Lung (tissue), 12 donors: ENCODE results near the gene GRK4. TPM values are rescaled to one million over a fixed set of nuclear protein-coding genes. Genes with fewer than 3 reads are reported as not detected.

Experiments
- ATAC-seq: fragments of 200-7000 bp; cut with Tn5 transposase; one replicate; pipeline ENCODE4 v1.9.1; 2020; ENCODE audit warnings: moderate number of reproducible peaks; ENCODE audit not compliant: insufficient read depth, low FRiP score
- DNase-seq, 3 donors: peaks; one replicate each; pipeline ENCODE4 v3.0.0-alpha.2; 2013 to 2017
- H3K27ac ChIP-seq, 2 donors: one replicate each; pipeline ENCODE4 v1.5.1; 2013; ENCODE audit warnings: mild to moderate bottlenecking in 2 of 2, moderate library complexity in 2 of 2, control low read depth in 1 of 2, inconsistent platforms in 1 of 2, low read depth in 1 of 2, low read length in 1 of 2
- H3K27me3 ChIP-seq, 3 donors: one replicate each; pipeline ENCODE4 v1.5.1; 2013; ENCODE audit warnings: low read length in 2 of 3; ENCODE audit not compliant: control insufficient read depth in 3 of 3, insufficient read depth in 3 of 3
- H3K36me3 ChIP-seq, 4 donors: one replicate each; pipeline ENCODE4 v1.5.1; 2013; ENCODE audit warnings: low read length in 4 of 4, mild to moderate bottlenecking in 1 of 4, moderate library complexity in 1 of 4; ENCODE audit not compliant: control insufficient read depth in 4 of 4, insufficient read depth in 4 of 4
- H3K4me1 ChIP-seq, 5 donors: one replicate each; pipeline ENCODE4 v1.5.1; 2013; ENCODE audit warnings: low read length in 5 of 5, mild to moderate bottlenecking in 2 of 5, moderate library complexity in 1 of 5; ENCODE audit not compliant: control insufficient read depth in 5 of 5, insufficient read depth in 5 of 5
- H3K4me3 ChIP-seq: one replicate; pipeline ENCODE4 v1.5.1; 2013; ENCODE audit warnings: mild to moderate bottlenecking, control low read depth, moderate library complexity
- H3K9ac ChIP-seq, 2 donors: one replicate each; pipeline ENCODE4 v1.5.1; 2013; ENCODE audit warnings: low read length in 2 of 2, control low read depth in 1 of 2; ENCODE audit not compliant: insufficient read depth in 1 of 2
- H3K9me3 ChIP-seq, 4 donors: one replicate each; pipeline ENCODE4 v1.5.1; 2013; ENCODE audit warnings: low read length in 3 of 4, mild to moderate bottlenecking in 1 of 4, moderate library complexity in 1 of 4; ENCODE audit not compliant: control insufficient read depth in 4 of 4, insufficient read depth in 3 of 4
- WGBS, 2 donors: extraction: QIAGEN DNeasy Blood & Tissue Kit; methylation state at CpG; one replicate each; pipeline ENCODE4 v1.1.7; 2013; 5-methylcytosine and 5-hydroxymethylcytosine counted together
- polyA plus RNA-seq, 2 donors: library from polyadenylated mRNA; stranded (reverse); fragments of 200-250 nt; gene quantifications; one replicate each; pipeline ENCODE4 v1.2.1, GENCODE V29; 2013
- total RNA-seq, 2 donors: library from RNA; depleted of rRNA in 1 of 2; stranded (reverse); fragments of >200 nt in 1 of 2; gene quantifications; one replicate each; pipeline ENCODE4 v1.2.1, GENCODE V29; 2014 to 2021
- TF ChIP-seq, protein P1 (sequence below): IDR thresholded peaks from 2 replicates; pipeline ENCODE4 v1.5.1; 2012; ENCODE audit warnings: mild to moderate bottlenecking; ENCODE audit errors: control extremely low read depth, extremely low read depth
- donor health status: control.
- donor health status: control.
- donor health status: Bipolar disorder and iron deficiency.
- donor health status: healthy.
- donor health status: DM: yes; HTN: yes; CAD: no.

The GRK4 gene
- total and polyA plus RNA-seq, 4 donors = 1.8 to 6.7 (median 3.2) TPM

DNA sequence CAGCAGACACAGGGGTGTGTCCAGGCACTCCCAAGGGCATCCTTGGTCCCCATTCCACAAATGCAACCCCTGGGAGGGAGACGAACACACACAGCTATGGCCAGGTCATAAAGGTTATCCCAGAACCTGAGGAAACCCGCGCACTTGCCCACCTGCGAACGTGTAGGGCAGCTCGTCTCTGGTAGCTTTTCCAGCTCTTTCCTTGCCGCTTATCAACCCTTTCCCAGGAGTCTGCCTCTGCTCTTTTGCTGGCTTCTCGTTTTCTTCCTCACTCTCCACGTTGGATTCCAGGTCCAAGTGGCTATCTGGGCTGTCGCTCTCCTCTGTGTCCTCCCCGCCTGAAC, 13.6 kb upstream of the GRK4 start:
- ATAC-seq (no peak), DNase-seq (peak in 1 of 3 donors; percentile 8)
- WGBS, 2 donors = 95 to 96% methylated on average over 11 of the region's 11 CpGs
- H3K4me1 ChIP-seq = no peaks in the 10 kb centered on the region
- peaks cover 34 to 71% (median 49%) of the 10 kb centered on the region in 4 donors for H3K36me3 ChIP-seq
- H3K4me3 ChIP-seq = no peak overlapping the region
- no peak overlapping the region for H3K9ac ChIP-seq
- H3K27ac ChIP-seq = no peak overlapping the region
- TF ChIP-seq, protein P1, sequence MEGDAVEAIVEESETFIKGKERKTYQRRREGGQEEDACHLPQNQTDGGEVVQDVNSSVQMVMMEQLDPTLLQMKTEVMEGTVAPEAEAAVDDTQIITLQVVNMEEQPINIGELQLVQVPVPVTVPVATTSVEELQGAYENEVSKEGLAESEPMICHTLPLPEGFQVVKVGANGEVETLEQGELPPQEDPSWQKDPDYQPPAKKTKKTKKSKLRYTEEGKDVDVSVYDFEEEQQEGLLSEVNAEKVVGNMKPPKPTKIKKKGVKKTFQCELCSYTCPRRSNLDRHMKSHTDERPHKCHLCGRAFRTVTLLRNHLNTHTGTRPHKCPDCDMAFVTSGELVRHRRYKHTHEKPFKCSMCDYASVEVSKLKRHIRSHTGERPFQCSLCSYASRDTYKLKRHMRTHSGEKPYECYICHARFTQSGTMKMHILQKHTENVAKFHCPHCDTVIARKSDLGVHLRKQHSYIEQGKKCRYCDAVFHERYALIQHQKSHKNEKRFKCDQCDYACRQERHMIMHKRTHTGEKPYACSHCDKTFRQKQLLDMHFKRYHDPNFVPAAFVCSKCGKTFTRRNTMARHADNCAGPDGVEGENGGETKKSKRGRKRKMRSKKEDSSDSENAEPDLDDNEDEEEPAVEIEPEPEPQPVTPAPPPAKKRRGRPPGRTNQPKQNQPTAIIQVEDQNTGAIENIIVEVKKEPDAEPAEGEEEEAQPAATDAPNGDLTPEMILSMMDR = no peak
- no peaks in the 10 kb centered on the region for H3K27me3 ChIP-seq
- no peaks in the 10 kb centered on the region for H3K9me3 ChIP-seq

DNA sequence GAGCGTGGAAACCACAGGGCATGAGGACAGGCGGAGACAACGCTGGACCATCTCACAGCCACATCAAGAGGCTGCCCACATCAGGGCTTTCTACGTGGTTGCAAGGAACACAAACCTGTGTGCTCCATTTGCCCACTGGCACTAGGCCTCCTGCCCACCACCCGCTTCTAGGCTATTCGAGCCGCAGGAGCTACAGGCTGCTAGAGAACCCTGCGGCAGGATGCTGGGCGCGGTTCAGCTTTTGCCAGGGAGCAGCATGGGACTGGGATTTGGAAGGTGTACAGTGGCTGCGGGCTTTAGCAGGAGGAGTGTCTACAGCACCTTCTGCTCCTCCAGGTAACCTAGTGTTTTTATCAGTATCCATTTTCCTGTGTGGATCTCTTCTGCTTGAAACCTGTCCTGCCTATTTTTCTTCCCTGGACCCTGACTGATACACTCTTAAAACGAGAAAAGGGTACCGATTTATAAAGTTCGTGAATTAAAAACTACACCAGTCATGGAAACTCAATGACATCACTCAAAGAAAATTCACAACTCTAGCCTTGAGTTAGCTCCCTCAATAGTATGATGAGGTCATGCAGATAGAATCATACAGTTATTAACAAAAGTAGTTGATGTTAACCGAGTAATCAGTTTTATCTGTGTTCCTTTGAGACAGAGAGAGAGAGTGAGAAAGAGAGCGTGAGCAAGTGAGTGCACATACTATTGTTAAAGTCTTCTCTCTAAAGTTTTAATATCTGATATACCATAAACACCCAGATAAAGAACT, 13.0 kb upstream of the GRK4 start:
- Histone ChIP-seq H3K36me3 (peaks cover 32 to 69% (median 44%) of the 10 kb centered on the region in 4 donors), H3K9me3 (no peaks in the 10 kb centered on the region), H3K4me1 (no peaks in the 10 kb centered on the region), H3K9ac (no peak overlapping the region), H3K27me3 (no peaks in the 10 kb centered on the region), H3K27ac (no peak overlapping the region), H3K4me3 (no peak overlapping the region)
- 95 to 97% methylated on average over 16 of the region's 16 CpGs for WGBS, 2 donors
- ATAC-seq = no peak
- peak in 1 of 3 donors; percentile 3 for DNase-seq
- TF ChIP-seq, protein P1 = no peak

DNA sequence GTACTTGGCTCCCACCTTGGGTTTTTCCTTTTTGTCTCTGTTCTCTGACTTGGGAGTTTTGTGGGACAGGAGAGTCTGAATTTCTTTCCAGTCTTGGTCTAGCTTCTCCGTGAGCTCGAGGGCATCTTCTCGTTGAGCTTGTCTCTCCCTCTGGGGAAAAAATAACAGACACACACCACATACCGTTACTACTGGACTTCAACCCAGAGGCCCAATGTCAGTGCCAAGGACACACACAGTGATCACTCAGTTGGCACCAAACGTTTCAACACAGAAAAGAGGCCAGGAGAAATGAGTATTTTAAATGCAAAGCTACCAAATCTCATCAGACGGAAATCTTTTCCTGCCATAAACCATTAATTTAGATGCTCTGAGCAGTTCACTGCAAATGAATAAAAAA, 9.9 kb upstream of the GRK4 start:
- Histone ChIP-seq H3K9ac (no peak overlapping the region), H3K27ac (no peak overlapping the region), H3K27me3 (no peaks in the 10 kb centered on the region), H3K4me1 (no peaks in the 10 kb centered on the region), H3K9me3 (no peaks in the 10 kb centered on the region), H3K4me3 (no peak overlapping the region), H3K36me3 (peaks cover 33 to 64% (median 39%) of the 10 kb centered on the region in 4 donors)
- ATAC-seq (no peak), DNase-seq (no peak)
- TF ChIP-seq, protein P1 = no peak
- WGBS, 2 donors = 90 to 94% methylated on average over 6 of the region's 6 CpGs
